GM18508 (cell line): ENCODE measurements around the gene PADI4.
"Not testable (repeated sequence)": the region's sequence is repeated elsewhere in the genome, so short reads cannot be mapped to it uniquely, and the experiment has no call there.

ENCODE experiments used
- ATAC-seq: cut with Tn5 transposase; IDR thresholded peaks from one replicate; pipeline ENCODE4 v1.9.1; 2021; ENCODE audit warnings: moderate number of reproducible peaks; ENCODE audit not compliant: insufficient read depth, unreplicated experiment

PADI4 gene

DNA sequence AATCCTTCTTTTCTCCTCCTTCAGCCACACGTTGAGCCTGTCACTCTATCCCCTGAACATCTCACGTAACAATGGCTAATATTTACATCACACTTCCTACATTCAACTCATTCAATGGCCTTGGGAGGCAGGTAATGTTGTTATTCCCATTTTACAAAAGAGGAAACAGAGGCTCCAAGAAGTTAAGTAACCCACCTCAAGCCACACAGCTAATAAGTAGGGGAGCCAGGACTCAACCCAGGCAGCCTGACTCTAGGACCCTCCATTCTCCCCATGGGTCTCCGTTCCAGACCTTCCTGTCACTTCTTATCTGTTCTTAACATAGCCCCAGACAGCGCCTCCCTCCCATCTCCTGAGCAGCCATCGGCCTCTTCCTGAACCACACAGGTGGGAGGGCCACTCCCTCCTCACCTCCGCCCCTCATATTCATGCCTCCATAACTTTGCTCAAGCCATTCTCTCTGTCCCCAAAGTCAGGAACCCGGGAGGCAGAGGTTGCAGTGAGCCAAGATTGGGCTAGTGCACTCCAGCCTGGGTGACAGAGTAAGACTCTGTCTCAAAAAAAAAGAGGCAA, 2.2 kb downstream of the PADI4 start:
- ATAC-seq, result no peak

DNA sequence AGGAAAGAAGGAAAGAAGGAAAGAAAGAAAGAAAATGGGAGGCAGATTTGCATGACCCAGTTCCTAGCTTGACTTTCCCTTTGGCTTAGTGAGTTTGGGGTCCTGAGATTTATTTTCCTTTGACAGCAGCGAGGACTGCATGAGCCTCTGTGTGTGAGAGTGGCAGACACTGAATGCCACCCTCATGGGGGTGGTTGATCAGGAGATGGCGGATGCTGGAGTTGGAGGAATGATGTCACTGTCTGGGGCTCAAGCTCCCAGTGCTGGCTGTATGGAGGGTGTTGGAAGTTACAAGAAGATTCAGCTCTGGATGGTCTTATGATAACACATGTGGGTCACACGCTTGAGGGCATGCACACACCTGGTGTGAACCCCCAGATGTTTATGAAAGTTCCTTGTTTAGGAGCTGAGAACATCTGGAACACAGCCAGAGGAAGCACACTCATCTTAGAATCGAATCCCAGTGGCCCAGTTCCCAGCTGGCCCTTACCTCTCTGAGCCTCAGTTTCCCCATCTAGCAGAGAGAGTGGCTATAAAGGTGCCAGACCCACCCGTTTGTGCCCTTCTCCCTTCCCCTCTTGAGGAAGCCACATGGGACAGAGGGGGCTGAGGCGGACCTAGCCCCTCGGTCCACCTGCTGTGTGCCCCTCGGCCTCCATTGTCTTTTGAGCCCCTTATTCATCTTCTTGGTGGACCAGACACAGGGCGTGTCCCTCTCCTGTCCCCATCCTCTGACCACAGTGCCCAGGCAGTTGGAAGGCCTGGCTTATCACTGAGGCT, 5.7 kb downstream of the PADI4 start:
- ATAC-seq, result no peak

DNA sequence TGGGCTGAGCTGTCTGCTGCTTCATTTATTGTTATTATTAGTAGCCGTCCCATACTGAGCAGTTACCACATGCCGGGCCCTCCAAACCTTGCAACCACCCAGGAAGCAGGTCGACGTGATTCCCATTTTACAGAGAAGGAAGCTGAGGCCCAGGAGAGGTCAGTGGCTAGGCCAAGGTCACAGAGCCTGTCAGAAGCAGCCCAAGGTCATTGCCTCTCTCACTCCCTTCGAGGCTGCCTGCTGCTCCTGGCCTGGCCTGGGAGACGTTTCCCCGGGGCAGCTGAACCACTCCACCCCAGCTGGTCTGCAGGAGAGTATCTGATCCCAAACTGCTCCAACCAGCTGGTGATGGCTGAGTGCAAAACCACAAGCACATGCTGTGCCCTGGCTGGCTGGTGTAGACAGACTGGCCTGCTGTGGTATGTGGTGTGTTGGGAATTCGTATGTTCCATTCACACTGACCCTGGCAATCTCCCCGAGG, 6.5 kb downstream of the PADI4 start:
- ATAC-seq, result no peak

DNA sequence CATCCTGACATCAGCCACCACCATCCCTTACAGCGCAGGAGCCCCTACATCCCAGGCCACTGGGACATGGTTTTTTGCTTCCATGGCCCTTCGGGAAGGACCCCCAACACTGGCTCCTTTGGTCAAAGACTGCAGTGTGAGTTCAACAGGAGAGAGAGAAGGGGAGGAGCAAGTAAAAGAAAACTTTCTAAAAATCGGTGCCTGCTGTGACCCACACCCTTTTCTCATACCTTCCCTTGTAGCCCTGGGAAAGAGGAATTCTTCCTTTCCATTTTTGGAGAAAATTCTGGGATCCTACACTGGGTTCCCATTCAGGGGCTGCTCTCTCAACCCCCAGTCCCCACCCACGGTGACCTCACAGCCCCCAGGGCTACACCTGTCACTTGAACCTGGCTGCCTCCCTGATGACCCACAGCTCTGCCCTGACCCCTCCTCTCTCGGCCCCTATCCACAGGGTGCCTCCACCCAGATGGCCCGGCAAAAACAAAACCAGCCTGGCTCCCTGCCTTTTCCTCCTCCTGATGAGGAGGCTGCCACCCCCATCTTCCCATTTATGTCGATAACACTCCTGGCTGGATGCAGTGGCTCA, 7.6 kb downstream of the PADI4 start:
- no peak for ATAC-seq

DNA sequence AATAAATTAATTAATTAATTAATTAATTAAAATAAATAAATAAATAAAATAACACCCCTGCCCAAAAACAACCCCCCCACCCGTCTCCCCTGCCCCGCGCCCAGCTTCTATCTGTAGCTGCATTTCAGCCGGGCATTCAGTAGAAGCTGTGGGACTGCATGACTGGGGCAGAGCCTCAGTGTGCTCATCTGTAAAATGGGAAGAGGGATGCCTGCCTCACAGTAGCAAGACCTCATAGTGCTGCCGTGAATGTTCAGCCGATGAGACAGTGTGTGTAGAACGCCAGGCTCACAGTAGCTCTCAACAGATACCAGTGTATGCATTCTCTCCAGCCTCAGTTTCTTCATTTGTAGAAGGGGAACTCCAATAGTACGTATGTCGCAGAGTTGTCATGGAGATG, 8.7 kb downstream of the PADI4 start:
- ATAC-seq, result no peak

DNA sequence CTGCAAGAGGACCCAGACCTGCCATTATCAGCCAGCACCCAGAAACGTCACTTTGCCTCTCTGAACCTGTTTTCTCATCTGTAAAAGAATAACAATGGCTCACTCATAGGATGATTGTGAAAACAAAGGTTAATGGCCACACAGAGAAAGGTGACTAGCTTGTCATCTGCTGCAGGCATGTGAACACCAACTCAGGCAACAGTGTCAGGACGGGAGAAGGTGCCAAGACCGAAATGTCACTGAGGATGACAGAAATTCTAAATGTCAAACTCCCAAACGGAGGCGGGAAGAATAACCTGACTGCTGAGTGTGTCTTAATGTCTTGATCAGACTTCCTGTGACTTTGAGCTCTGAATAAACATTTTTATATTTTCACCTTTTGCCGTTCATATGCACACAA, 10.3 kb downstream of the PADI4 start:
- ATAC-seq, result no peak

DNA sequence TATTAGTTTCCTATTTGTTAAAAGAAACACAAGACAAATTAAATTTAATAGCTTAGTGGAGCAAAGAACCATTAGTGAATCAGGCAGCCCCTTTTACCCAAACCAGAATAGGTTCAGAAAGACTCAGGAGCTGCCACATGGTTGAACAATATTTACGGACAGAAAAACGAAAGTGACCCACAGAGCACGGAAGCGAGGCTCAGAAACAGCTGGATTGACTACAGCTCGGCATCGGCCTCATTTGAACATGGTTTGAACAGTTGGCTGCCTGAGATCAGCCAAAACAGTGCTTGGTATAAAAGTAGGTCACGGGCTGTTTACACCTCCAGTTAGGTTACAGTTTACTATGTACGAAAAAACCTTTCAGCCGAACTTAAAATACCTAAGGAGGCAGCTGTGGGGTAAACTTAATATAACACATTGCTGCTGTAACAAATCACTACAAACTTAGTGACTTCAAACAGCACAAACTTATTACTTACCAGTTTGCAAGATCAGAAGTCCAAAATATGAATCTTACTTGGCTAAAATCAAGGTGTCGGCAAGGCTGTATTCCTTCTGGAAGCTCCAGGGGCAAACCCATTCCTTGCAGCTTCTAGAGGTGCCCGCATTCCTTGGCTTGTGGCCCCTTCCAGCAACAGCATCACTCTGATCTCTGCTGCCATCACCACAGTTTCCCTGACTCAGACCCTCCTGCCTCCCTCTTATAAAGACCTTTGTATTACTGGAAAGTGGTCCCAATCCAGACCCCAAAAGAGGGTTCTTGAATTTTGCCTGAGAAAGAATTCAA, 11.8 kb downstream of the PADI4 start:
- ATAC-seq, result no peak

DNA sequence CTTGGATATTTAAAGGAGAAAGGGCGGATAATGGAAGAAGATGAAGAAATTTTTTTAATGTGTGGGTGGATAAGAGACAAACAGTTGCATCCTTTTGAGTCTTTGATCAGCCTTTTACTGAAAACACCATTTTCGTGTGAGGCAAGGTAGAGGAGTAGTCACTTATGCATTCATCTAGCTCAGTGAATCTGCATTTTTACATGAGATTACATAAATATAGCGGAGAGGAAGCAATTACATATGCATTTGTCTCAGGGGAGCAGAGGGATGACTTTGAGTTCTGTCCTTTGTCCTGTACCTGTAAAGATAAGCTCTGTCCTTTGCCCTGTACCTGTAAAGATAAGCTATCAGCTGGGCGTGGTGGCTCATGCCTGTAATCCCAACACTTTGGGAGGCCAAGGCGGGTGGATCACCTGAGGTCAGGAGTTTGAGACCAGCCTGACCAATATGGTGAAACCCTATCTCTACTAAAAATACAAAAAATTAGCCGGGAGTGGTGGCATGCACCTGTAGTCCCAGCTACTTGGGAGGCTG, 13.9 kb downstream of the PADI4 start:
- ATAC-seq, result not testable (repeated sequence)

DNA sequence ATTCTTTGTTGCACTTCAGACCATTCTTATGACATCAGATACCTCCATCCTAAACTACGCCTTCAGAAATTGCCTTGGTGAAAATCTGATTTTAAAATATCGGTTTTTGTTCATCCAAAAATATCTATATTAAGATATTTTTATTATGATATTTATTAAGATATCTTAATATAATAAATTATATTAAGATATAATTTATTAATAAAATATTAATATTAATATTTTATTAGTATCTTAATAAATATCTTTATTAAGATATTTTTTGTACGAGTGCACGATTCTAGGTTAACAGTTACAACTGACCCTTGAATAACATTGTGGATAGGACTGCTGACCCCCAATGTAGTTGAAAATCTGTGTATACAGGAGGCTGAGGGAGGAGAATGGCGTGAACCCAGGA, 20.9 kb downstream of the PADI4 start:
- ATAC-seq, result no peak

DNA sequence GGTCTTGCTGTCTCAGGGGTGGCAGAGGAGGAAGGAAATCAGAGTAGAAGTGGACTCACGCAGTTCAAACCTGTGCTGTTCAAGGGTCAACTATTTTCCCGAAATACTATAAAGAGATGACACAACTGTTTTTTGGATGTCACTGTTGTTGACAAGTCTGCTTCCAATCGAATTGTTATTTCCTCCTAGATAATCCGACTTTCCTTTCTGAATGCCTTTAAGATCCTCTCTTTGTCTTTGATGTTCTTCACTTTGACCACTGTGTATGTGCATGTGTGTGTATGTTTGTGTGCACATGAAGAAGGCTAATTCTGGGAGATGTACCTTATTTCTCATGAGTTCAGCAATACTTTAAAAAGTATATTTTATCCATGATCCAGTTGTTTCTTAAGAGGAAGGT, 21.6 kb downstream of the PADI4 start:
- no peak for ATAC-seq

DNA sequence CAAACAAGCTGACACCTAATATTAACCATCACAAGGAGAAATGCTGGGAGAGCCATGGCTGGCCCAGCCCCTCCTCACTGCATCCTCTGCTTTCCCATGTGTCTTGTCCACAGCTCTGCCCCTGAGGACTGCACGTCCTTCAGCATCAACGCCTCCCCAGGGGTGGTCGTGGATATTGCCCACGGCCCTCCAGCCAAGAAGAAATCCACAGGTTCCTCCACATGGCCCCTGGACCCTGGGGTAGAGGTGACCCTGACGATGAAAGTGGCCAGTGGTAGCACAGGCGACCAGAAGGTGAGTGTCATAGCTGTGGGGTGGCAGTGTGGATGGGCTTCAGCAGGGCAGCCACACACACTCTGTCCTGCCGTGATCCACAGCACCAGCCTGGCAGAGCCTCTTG, 22.9 kb downstream of the PADI4 start:
- ATAC-seq, result no peak

DNA sequence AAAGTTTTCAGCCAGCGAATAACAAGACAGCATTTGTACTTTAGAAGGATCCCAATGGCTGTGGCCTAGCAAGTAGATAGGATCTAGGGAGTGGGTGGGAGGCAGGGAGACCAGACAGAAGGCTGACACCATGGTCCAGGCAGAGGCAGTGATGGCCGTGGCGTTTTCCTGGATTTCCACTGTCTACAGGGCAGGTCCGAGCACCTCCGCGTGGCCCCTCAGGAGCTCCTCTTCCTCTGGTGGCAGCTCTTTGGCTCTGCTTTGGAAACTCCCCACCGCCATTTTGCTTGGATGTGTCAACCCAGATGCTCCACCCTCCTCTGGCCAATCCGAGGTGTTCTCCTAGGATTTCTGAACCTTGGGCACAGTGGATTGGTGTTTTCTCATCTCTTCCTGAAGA, 25.1 kb downstream of the PADI4 start:
- ATAC-seq, result no peak

DNA sequence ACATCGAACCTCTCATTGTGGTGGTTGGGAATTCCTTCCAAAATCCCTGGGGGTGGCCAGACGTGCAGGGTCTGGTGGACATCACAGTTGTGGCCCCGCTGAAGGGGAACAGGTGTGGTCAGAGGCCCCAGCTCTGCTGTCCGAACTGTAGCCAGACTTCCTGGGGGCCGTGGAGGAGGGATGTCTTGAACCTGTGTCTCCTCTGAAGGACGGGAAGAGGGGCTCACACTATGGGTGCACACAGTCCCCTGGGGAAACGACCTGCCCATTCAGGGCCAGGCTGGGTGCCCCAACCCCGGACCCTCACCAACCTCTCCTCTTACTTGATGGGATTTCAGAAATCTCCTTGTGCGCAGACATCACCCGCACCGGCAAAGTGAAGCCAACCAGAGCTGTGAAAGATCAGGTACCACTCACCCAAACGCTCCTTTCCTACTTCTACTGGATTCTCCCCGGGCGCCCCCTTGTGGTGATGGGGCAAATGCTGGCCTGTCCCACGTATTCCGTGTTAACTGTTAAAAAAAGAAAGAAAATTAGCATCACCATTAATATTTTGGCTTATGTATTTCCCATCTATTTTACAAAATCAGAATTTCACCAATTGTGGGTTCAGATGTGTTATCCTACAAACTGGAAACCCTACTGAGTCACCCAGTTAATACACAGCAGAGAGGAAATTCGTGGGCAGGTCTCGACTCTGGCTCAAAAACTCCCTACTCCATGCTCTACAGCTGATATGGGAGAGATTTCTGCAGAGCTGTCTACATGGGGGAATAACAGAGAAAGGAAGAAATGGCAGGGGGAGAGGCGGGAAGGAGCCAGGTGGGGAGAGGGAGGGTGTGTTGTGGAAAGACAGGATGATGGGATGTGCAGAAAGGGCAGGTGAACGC, 28.1 kb downstream of the PADI4 start:
- ATAC-seq, result no peak

DNA sequence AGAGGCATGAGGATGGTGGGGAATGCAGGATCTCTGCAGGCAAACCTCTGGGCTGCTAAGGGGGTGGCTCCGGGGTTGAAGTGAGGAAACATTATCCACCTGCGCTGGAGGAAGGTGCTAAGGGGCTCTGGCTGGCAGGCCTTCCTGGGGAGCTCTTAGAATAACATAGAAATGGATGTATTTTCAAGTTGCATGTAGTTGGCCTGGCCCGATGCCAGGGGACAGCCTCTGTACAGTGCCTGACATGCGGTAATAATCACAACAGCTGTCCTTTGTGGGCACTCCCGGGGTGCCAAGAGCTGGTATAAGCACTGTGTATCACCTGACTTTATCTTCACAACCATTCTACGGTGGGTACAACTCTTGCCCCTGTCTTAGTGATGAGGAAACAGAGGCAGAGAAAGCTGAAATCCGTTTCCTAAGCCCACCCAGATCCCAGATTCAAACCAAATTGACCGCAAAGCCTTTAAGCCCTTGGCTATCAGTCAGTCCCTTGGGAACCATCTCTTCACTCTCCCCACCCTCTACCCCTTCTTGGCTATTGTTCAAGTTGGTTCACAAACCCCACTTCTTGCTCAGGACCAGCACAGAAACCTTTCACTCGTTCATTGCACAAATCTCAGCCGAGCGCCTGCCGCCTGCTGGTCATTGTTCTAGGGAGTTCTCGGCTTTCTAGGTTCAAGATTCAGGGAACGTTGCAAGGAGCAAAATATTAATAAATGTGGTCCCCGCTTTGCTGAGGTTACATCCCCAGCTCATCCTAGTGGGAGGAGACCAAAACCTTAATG, 30.9 kb downstream of the PADI4 start:
- no peak for ATAC-seq

DNA sequence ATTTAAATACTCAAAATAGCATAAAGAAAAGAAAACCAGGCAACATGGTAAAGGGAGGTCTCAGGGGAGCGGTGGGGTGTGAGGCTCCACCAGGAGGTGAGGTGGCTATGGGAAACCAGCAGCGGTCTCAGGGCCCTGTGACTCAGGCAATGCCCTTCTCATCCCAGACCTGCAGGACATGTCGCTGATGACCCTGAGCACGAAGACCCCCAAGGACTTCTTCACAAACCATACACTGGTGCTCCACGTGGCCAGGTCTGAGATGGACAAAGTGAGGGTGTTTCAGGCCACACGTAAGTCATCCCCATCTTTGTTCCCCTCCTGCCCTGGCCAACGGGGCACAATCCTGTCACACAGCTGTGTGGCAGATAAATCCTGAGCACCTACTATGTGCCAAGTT, 31.5 kb downstream of the PADI4 start:
- ATAC-seq, result no peak

DNA sequence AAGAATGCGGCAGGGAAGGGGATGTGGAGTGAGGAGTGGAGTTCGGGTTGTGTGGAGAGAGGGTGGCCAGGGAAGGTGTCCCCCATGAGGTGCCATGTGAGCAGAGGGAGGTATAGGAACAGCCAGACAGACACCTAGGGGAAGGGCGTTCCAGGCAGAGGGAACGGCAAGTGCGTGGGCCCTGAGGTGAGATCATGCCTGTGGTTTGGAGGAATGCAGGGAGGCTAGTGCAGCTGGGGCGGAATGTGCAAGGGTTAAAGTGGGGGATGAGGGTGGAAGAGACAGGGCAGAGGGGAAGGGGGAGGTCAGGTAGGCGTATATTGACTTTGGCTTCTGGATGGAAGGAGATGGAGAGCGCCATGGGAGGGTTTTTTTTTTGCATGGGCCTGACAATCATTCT, 32.4 kb downstream of the PADI4 start:
- no peak for ATAC-seq

DNA sequence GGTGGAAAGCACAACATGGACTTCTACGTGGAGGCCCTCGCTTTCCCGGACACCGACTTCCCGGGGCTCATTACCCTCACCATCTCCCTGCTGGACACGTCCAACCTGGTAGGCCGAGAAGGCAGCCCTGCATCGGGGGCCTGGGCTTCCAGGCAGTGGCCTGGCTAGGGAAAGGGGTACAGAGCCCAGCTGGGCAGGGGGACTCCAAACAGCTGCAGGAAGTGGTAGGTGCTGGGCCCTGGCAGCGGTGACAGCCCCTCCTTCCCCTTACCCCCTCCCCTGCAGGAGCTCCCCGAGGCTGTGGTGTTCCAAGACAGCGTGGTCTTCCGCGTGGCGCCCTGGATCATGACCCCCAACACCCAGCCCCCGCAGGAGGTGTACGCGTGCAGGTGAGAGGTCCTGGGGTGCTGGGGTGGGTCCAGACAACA, 34.0 kb downstream of the PADI4 start:
- ATAC-seq, result no peak

DNA sequence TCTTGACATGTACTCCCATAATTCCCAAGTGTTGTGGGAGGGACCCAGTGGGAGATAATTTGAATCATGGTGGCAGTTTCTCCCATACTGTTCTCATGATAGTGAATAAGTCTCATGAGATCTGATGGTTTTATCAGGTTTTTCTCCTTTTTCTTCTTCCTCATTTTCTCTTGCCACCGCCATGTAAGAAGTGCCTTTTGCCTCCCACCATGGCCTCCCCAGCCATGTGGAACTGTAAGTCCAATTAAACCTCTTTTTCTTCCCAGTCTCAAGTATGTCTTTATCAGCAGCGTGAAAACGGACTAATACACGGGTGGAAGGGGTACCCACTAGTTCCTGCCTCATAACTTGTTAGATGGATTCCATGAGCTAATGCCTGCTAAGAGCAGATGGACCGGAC, 37.5 kb downstream of the PADI4 start:
- ATAC-seq, result not testable (repeated sequence)
